NCI-H146 (cell line): ENCODE data around the gene MARCHF5.
"Not testable (repeated sequence)": the region's sequence is repeated elsewhere in the genome, so short reads cannot be mapped to it uniquely, and the experiment has no call there.

Experiments
- DNase-seq: peaks from one replicate; lab custom pipeline; 2025; lab: John Stamatoyannopoulos, UW

MARCHF5 gene

DNA sequence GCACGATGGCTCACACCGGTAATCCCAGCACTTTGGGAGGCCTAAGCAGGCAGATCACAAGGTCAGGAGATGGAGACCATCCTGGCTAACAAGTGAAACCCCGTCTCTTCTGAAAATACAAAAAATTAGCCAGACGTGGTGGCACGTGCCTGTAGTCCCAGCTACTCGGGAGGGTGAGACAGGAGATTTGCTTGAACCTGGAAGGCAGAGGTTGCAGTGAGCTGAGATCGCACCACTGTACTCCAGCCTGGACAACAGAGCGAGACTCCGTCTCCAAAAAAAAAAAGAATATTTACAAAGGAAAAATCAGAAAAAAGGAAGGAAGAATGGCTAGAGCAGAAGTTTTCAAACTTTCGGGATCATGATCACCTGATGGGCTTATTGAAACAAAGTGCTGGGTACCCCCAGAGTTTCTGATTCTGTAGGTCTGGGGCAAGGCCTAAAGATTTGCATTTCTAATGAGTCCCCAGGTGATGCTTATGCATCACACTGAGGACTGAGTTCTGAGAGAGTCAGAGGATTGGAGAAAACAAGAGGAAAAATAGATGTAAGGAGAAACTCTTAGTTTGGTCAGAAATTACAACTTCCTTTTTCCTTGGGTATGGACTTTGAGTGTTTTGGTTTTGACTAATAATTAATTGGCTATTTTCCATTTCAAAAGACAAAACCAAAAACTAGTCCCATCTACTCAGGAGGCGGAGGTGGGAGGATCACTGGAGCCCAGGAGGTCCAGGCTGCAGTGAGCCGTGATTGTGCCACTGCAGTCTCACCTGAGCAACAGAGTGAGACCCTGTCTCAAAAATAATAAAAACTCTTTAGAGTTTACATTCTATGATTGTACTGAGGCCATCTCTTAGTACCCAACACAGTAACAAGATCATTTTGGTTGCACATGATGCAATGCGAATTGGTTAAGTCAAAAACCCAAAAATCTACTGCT, 14.4 kb downstream of the MARCHF5 start:
- DNase-seq: no peak

DNA sequence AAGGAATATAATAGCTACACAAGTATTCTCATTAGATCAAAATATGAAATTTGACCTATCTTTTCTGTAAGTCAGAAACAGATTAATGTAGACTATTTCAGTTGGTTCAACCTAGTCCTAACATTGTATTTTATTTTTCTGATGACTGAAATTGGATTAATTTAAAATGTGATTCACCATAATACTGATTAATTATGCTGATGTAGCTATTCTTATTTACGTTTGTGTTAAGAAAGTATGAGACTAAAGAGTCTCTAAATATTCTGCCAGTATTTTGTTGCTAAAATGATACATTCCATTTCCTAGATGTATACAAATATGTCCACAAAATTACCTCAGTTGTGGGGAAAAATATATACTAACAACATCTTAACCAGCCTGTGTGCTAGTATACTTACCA, 18.3 kb downstream of the MARCHF5 start:
- no peak for DNase-seq

DNA sequence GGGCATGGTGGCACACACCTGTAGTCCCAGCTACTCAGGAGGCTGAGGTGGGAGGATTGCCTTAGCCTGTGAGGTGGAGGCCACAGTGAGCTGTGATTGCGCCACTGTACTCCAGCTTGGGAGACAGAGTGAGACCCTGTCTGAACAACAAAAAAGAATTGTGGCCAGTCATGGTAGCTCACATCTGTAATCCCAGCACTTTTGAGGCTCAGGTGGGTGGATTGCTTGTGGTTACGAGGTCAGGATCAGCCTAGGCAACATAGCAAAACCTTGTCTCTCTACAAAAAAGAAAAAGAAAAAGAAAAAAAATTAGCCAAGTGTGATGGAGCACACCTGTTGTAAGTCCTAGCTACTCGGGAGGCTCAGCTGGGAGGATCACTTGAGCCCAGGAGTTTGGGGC, 22.8 kb downstream of the MARCHF5 start:
- DNase-seq: no peak

DNA sequence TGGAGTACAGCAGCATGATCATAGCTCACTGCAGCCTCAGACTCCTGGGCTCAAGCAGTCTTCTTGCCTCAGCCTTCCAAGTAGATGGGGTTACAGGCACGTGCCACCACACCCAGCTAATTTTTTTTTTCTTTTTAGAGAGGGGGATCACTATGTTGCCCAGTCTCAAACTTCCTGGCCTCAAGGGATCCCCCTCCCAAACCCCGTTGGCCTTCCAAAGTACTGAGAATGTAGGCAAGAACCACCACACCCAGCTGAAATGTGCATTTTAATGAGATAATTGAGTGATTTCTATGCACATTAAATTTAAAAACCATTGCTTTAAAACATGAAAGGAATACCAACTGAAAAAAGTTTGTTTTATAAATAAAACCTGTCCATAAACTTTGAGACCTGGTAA, 25.6 kb downstream of the MARCHF5 start:
- no peak for DNase-seq

GRCh38 chr10:92323079-92323478, 32.1 kb downstream of the MARCHF5 start:
- no peak for DNase-seq

- no peak for DNase-seq
Measured at GRCh38 chr10:92327445-92328433, 36.8 kb downstream of the MARCHF5 start.

- DNase-seq: no peak
Measured at GRCh38 chr10:92328993-92329392, 38.0 kb downstream of the MARCHF5 start.

DNA sequence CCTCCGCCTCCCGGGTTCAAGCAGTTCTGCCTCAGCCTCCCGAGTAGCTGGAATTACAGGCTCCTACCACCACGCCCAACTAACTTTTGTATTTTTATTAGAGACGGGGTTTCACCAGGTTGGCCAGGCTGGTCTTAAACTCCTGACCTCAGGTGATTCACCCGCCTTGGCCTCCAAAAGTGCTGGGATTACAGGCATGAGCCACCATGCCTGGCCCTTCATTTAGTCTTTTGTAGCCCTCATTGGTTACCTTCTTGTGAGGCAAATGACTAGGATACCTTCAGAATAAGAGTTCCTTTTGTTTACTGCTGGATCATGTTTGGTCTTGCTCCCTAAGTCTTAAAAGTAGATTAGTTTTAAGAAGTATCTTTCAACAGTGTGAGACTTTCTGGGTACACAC, 39.0 kb downstream of the MARCHF5 start:
- not testable (repeated sequence) for DNase-seq

DNA sequence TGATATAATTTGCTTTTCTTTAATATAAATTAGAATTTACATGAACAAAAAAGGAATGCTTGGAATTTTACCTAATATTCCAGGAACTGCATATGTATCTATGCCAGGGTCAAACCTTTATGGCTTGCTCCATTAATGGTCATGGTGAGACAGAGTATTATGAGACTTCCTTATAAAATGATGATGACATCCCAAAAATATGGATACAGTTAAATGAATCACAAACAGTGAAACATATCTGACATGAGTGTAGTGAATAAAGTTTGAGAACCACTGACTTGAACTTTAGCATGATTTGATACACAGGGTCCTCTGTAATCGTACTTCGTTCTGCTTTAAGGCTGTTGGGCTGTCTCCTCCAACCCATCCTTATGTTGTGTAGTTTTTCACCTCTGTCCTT, 51.8 kb downstream of the MARCHF5 start:
- no peak for DNase-seq

GRCh38 chr10:92345575-92345974, 54.6 kb downstream of the MARCHF5 start:
- DNase-seq: not testable (repeated sequence)

GRCh38 chr10:92347035-92347676, 56.2 kb downstream of the MARCHF5 start:
- DNase-seq: not testable (repeated sequence)

DNA sequence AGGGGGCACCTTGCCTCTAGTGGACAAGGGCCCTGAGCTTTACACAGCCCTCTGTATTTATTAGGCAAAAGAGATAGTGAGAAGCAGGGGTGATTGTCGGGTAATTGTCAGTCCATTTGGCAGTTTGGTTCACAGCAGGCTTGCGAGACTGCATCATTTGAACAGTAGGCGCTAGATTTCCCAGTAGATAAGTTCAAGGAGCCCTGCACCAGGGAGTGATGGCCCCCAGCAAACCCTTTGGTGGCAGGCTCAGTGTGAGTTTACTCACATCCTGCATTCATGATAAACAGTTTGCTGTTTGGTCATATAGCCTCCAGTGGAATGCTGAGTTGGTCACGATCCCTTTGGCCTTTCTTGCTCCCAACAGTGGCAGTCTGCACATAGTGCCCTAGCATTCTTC, 59.4 kb downstream of the MARCHF5 start:
- DNase-seq: no peak

DNA sequence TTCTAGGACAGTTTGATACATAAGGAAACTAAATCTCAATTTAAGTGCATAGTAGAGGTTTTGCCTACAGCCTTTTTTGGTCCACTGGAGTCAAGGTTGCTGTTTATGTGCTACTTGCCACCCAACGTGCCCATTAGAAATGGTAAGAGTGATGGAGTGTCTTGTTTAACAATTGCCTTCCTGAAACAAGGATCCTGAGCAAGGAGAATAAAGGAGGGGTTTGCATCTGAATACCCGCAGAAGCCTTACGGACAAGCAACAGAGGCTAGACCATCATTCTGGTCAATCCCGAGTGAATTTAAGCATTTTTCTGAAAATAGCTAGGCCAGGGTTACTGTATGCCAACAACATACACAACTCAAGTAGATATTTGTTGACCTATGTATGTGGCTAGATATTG, 63.6 kb downstream of the MARCHF5 start:
- no peak for DNase-seq

DNA sequence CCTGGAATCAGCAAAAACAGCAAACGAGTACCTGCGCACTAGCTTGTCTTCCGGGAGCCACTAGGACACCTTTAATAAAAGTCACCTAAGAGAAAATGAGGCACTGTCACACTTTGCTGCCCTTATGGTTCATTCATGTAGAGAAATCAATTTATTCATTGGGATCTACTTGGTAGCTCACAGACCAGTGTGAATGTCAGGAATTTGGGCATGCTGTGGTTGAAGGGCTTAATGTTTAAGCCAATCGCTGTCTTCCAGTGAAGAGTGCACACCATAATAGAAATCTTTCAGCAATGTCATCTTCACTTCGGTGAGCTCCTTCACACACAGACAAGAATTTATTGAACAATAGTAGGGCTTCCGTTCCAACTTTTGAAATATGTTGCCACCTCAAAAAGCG, 65.1 kb downstream of the MARCHF5 start:
- no peak for DNase-seq

GRCh38 chr10:92363498-92363897, 72.5 kb downstream of the MARCHF5 start:
- no peak for DNase-seq

GRCh38 chr10:92366412-92367021, 75.5 kb downstream of the MARCHF5 start:
- DNase-seq: no peak

- DNase-seq: no peak
Measured at GRCh38 chr10:92377962-92378361, 87.0 kb downstream of the MARCHF5 start.

DNA sequence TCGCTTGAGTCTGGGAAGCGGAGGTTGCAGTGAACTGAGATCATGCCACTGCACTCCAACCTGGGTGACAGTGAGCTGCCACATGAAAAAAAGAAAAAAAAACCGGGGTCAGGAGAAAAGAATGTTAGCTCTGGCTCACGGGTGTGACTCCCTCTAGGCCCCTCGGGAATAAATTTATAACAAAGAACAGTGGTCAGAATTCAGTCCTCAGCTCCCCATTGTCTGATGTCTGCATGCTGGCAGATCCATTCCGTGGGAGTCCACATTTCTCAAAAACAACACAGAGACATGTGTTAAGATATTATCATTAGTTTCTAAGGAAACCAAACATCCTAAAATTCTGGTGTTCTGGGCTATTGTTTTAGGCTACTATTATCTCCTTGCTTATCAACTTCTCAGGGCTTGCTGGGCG, 90.6 kb downstream of the MARCHF5 start:
- no peak for DNase-seq

DNA sequence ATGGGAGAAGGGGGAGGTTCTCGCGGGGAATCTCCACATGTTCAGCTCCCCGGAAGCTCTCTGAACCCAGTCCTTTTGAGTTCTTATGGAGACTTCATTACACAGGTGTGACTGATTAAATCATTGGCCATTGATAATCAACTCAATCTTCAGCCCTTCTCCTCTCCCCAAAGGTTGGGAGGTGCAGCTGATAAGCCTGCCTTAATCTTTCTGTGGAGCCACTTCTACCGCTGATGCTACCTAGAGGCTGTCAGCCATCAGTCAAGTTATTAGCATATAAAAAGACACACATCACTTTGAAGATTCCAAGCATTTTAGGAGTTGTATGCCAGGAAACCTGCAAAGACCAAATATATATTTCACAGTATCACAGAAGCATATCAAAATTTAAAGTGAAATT, 91.7 kb downstream of the MARCHF5 start:
- no peak for DNase-seq

- no peak for DNase-seq
Measured at GRCh38 chr10:92384741-92385140, 93.8 kb downstream of the MARCHF5 start.

DNA sequence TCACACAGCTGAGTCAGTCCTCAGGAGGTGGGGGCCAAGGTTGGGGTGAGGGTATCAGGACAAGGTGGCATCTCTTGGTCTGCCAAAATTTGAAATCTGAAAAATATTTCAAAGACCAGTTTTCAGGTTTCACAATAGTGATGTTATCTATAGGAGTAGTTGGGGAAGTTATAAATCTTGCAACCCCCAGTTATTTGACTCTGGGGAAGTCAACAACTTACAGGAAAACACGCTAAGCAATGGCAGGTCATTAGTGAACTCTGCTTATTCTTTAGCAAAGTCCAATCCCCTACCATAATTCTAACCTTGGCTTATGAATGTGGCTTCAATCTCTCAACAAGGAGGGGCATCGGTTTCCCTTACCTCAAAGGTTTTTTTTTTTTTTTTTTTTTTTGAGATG, 94.9 kb downstream of the MARCHF5 start:
- DNase-seq: no peak
